Naive thymus-derived CD4-positive, alpha-beta T cell (primary cell): Measurements from ENCODE around the gene ARHGAP33. TPM values are rescaled to one million over a fixed set of nuclear protein-coding genes. Genes with fewer than 3 reads are reported as not detected.

ENCODE experiments used
- ATAC-seq: fragments of 150-1000 bp; cut with Tn5 transposase; 2 replicates; pipeline ENCODE4 v1.10.0; 2021; ENCODE audit warnings: mild to moderate bottlenecking, moderate library complexity
- CTCF ChIA-PET: fragments of 350-600 bp; sonication (Branson Sonifier 250); formaldehyde crosslinking; loops from one replicate; lab custom pipeline; 2021; ENCODE audit warnings: antibody characterized with exemption; lab: Charles Lee
- POLR2A ChIA-PET: fragments of 350-600 bp; sonication (Branson Sonifier 250); formaldehyde crosslinking; loops from one replicate; lab custom pipeline; 2021; ENCODE audit warnings: antibody characterized with exemption, inconsistent platforms; lab: Charles Lee
- DNase-seq, 9 donors: peaks; one replicate each; pipeline versions ENCODE4 v3.0.0 to v3.0.0-alpha.2; 2020 to 2022; ENCODE audit warnings: mixed read lengths in 1 of 9
- H3K27ac ChIP-seq: one replicate; pipeline ENCODE4 v1.7.0; 2013; ENCODE audit warnings: mild to moderate bottlenecking, low read depth, low read length, moderate library complexity
- H3K27me3 ChIP-seq, 2 donors: one replicate each; pipeline ENCODE4 v1.7.0; 2013; ENCODE audit warnings: low read length in 2 of 2, mild to moderate bottlenecking in 2 of 2, moderate library complexity in 2 of 2; ENCODE audit not compliant: control insufficient read depth in 2 of 2, insufficient read depth in 2 of 2
- H3K36me3 ChIP-seq, 3 experiments: 1 replicate in 2 of 3; 2 replicates in 1 of 3; pipeline ENCODE4 v1.7.0; 2013; ENCODE audit warnings: low read length in 3 of 3, mild to moderate bottlenecking in 3 of 3, moderate library complexity in 1 of 3; ENCODE audit not compliant: insufficient read depth in 3 of 3, control insufficient read depth in 2 of 3
- H3K4me1 ChIP-seq, 2 donors: one replicate each; pipeline ENCODE4 v1.7.0; 2013; ENCODE audit warnings: low read length in 2 of 2, mild to moderate bottlenecking in 2 of 2, moderate library complexity in 1 of 2; ENCODE audit not compliant: control insufficient read depth in 2 of 2, insufficient read depth in 2 of 2
- H3K4me3 ChIP-seq: 2 replicates; pipeline ENCODE4 v1.7.0; 2013; ENCODE audit warnings: mild to moderate bottlenecking, low read length
- H3K9me3 ChIP-seq, 3 experiments: 1 replicate in 2 of 3; 2 replicates in 1 of 3; pipeline ENCODE4 v1.7.0; 2013; ENCODE audit warnings: low read length in 3 of 3; ENCODE audit not compliant: control insufficient read depth in 2 of 3
- H3K27ac Mint-ChIP-seq, 9 donors: one replicate each; pipeline ENCODE4 v1.8.0; 2020 to 2022; ENCODE audit warnings: mixed read lengths in 9 of 9, mild to moderate bottlenecking in 8 of 9, moderate library complexity in 5 of 9, inconsistent platforms in 2 of 9
- H3K27me3 Mint-ChIP-seq, 5 donors: one replicate each; pipeline ENCODE4 v1.8.0; 2021 to 2022; ENCODE audit warnings: mixed read lengths in 5 of 5, mild to moderate bottlenecking in 1 of 5
- H3K36me3 Mint-ChIP-seq, 5 donors: one replicate each; pipeline ENCODE4 v1.8.0; 2020 to 2022; ENCODE audit warnings: mixed read lengths in 5 of 5, mild to moderate bottlenecking in 3 of 5, inconsistent platforms in 1 of 5
- H3K4me1 Mint-ChIP-seq, 7 donors: one replicate each; pipeline ENCODE4 v1.8.0; 2020 to 2022; ENCODE audit warnings: mixed read lengths in 7 of 7, mild to moderate bottlenecking in 3 of 7, inconsistent platforms in 1 of 7
- H3K4me3 Mint-ChIP-seq, 10 donors: one replicate each; pipeline ENCODE4 v1.8.0; 2020 to 2022; ENCODE audit warnings: mild to moderate bottlenecking in 10 of 10, mixed read lengths in 10 of 10, moderate library complexity in 6 of 10, inconsistent platforms in 2 of 10
- H3K9me3 Mint-ChIP-seq, 11 donors: one replicate each; pipeline ENCODE4 v1.8.0; 2020 to 2022; ENCODE audit warnings: mixed read lengths in 11 of 11, mild to moderate bottlenecking in 4 of 11, inconsistent platforms in 1 of 11, moderate library complexity in 1 of 11
- intact Hi-C, 2 donors: fragments of 100-400 bp; cut with micrococcal nuclease; formaldehyde crosslinking; loops; one replicate each; pipeline ENCODE4 v1.15.1; 2023
- polyA plus RNA-seq, 2 donors: library from polyadenylated mRNA; unstranded; fragments of 300-500 nt; fragmentation: Illumina TruSeq; gene quantifications; one replicate each; pipeline ENCODE4 v1.2.3, GENCODE V29; 2021
- total RNA-seq, 6 experiments: library from RNA in 5 of 6; stranded (reverse) in 5 of 6; gene quantifications; 1 replicate in 5 of 6; 2 replicates in 1 of 6; pipeline ENCODE4 v1.2.3 and lab custom pipeline; 2021 to 2026

The ARHGAP33 gene
- total and polyA plus RNA-seq, 7 experiments from 2014 or later = 0.09 to 55.5 (median 20.6) TPM

DNA sequence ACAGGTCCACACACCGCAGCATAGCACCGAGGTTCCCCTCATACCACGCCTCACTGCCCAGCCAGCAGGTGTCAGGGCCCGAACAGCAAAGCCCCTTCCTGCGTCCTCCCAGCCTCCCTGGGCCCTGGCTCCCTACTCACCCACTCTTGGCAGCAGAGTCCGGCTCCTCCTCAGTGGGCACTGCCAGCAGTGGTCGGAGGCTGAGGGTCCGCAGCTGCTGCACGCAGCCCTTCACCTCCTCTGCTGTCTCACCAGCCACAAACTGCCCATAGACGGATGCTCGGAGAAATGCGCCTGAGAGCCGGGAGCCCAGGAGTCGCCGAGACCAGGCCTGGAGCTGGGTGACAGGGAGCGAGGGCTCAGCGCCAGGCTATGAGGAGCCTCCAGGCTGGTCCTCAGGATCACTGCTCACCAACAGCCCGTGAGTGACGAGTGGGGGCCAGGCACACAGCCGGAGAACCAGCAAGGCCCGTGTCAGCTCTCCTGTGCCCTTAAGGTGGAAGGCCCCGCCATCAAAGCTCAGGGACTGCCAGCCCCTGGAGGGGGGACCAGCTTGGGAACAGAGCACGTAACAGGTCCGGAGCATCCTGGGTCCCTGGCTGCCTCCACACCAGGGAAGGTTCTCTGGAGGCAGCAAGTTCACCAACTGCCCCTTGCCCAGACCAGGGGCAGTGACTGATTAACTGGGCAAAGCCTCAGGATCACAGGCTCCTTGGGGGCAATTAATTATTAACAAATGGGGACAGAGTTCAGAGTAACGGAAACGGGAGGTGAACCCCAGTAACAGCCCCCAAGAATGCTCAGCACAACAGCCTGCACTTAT, 37.1 kb downstream of the ARHGAP33 start, which contains the start of gene PRODH2:
TSS of gene PRODH2 (minus strand) at position 626 of the 823 bp plus-strand sequence. CDS start at position 586, 40 bp downstream.
- peaks cover 4 to 23% (median 6%) of the 10 kb centered on the region in 5 donors for H3K27me3 Mint-ChIP-seq
- POLR2A ChIA-PET = no interaction called here
- intact Hi-C loops = no loop called here
- CTCF ChIA-PET = no interaction called here
- H3K36me3 ChIP-seq = no peaks in the 10 kb centered on the region
- peaks cover 0 to 4% (median 0%) of the 10 kb centered on the region in 11 donors for H3K9me3 Mint-ChIP-seq
- H3K4me3 ChIP-seq = no peak within 1 kb of the TSS
- no peaks in the 10 kb centered on the region for H3K27me3 ChIP-seq
- no peaks in the 10 kb centered on the region for H3K9me3 ChIP-seq
- H3K4me1 ChIP-seq = no peaks in the 10 kb centered on the region
- H3K27ac ChIP-seq = no peak within 1 kb of the TSS
- no peak within 1 kb of the TSS for H3K4me3 Mint-ChIP-seq
- H3K27ac Mint-ChIP-seq = no peak within 1 kb of the TSS
- DNase-seq (no peak), ATAC-seq (no peak)
- H3K4me1 Mint-ChIP-seq = peaks cover 0 to 1% (median 0%) of the 10 kb centered on the region in 7 donors
- no peaks in the 10 kb centered on the region for H3K36me3 Mint-ChIP-seq

DNA sequence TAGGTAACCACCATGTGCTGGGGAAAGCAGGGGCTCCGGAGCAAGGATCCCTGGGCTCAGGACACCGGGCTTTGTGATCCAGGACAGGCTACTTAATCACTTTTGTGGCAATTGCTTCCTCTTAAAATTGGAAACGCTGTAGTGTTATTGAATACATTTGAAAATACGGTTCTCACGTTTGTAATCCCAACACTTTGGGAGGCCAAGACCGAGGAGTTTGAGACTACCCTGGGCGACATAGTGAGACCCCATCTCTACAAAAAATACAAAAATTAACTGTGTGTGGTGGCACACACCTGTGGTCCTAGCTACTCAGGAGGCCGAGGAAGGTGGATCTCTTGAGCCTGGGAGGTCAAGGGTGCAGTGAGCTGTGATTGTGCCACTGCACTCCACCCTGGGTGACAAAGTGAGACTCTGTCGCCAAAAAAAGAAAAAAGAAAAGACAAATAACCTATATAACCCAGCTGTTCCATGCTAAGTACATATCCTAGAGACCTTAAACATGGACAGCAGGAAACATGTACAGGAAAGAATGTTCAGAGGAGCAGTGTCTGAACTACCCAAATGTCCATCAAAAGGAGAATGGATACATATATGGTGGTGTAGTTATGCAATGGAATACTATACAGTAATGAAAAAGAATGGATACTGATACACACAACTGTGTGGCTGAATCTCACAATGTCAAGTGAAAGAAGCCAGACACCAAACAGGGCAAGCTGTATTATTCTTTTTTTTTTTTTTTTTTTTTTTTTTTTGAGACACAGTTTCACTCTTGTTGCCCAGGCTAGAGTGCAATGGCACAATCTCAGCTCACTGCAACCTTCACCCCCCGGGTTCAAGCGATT, 37.9 kb downstream of the ARHGAP33 start:
- no peak for ATAC-seq
- Histone ChIP-seq H3K36me3 (no peaks in the 10 kb centered on the region), H3K27me3 (no peaks in the 10 kb centered on the region), H3K9me3 (no peaks in the 10 kb centered on the region), H3K4me3 (no peak overlapping the region), H3K4me1 (no peaks in the 10 kb centered on the region), H3K27ac (no peak overlapping the region)
- no peak overlapping the region for H3K4me3 Mint-ChIP-seq
- H3K4me1 Mint-ChIP-seq = peaks cover 0 to 1% (median 0%) of the 10 kb centered on the region in 7 donors
- no peak for DNase-seq
- ChIA-PET CTCF (no interaction called here), POLR2A (no interaction called here)
- intact Hi-C loops = no loop called here
- no peaks in the 10 kb centered on the region for H3K36me3 Mint-ChIP-seq
- peaks cover 4 to 28% (median 8%) of the 10 kb centered on the region in 5 donors for H3K27me3 Mint-ChIP-seq
- H3K9me3 Mint-ChIP-seq = peaks cover 0 to 4% (median 0%) of the 10 kb centered on the region in 11 donors
- no peak overlapping the region for H3K27ac Mint-ChIP-seq

GRCh38 chr19:35816262-35816661, 40.9 kb downstream of the ARHGAP33 start:
- H3K27me3 ChIP-seq = no peaks in the 10 kb centered on the region
- ChIA-PET CTCF (no interaction called here), POLR2A (no interaction called here)
- H3K9me3 ChIP-seq = no peaks in the 10 kb centered on the region
- peaks cover 0 to 5% (median 0%) of the 10 kb centered on the region in 11 donors for H3K9me3 Mint-ChIP-seq
- DNase-seq = no peak
- no peaks in the 10 kb centered on the region for H3K36me3 ChIP-seq
- H3K27ac Mint-ChIP-seq = no peak overlapping the region
- H3K27ac ChIP-seq = no peak overlapping the region
- H3K4me3 ChIP-seq = no peak overlapping the region
- H3K4me3 Mint-ChIP-seq = no peak overlapping the region
- no peak for ATAC-seq
- no peaks in the 10 kb centered on the region for H3K36me3 Mint-ChIP-seq
- no peaks in the 10 kb centered on the region for H3K4me1 ChIP-seq
- peaks cover 0 to 3% (median 0%) of the 10 kb centered on the region in 7 donors for H3K4me1 Mint-ChIP-seq
- H3K27me3 Mint-ChIP-seq = peaks cover 4 to 35% (median 11%) of the 10 kb centered on the region in 5 donors
- intact Hi-C loops = no loop called here

- H3K27ac Mint-ChIP-seq = no peak overlapping the region
- POLR2A ChIA-PET = no interaction called here
- intact Hi-C loops = no loop called here
- no peak overlapping the region for H3K4me3 ChIP-seq
- no peak overlapping the region for H3K27ac ChIP-seq
- CTCF ChIA-PET = no interaction called here
- no peaks in the 10 kb centered on the region for H3K36me3 ChIP-seq
- H3K27me3 ChIP-seq = no peaks in the 10 kb centered on the region
- peaks cover 0 to 3% (median 0%) of the 10 kb centered on the region in 7 donors for H3K4me1 Mint-ChIP-seq
- H3K27me3 Mint-ChIP-seq = peaks cover 4 to 35% (median 11%) of the 10 kb centered on the region in 5 donors
- no peaks in the 10 kb centered on the region for H3K36me3 Mint-ChIP-seq
- no peaks in the 10 kb centered on the region for H3K4me1 ChIP-seq
- no peak for ATAC-seq
- H3K4me3 Mint-ChIP-seq = no peak overlapping the region
- DNase-seq = no peak
- peaks cover 0 to 5% (median 0%) of the 10 kb centered on the region in 11 donors for H3K9me3 Mint-ChIP-seq
- no peaks in the 10 kb centered on the region for H3K9me3 ChIP-seq
Observed at GRCh38 chr19:35816846-35817245, 41.5 kb downstream of the ARHGAP33 start.

- intact Hi-C loops = no loop called here
- no peak for ATAC-seq
Observed at GRCh38 chr19:35818445-35818844, 43.1 kb downstream of the ARHGAP33 start.

DNA sequence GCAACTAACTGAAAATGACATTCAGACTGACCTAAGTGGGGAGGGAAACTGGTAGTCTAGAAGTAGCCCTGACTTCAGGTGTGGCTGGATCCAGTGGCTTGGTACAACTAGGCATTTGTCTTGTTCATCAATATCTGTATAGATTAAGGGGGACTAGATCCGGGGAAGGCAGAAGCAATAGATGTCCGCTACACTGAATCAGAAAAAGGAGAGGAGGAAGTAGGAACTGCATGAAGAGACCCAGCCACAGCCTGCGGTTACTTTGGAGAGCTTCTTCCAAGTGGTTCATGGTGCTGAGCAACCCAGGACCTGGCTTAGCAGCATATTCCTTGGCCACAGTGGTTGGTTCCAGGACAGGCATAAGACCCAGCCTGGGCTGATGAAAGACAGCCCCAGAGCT, 47.2 kb downstream of the ARHGAP33 start:
- Histone ChIP-seq H3K4me3 (no peak overlapping the region), H3K27me3 (peaks cover 0 to 2% of the 10 kb centered on the region in 2 donors), H3K36me3 (no peaks in the 10 kb centered on the region), H3K9me3 (no peaks in the 10 kb centered on the region), H3K4me1 (no peaks in the 10 kb centered on the region), H3K27ac (no peak overlapping the region)
- ChIA-PET CTCF (no interaction called here), POLR2A (no interaction called here)
- ATAC-seq (no peak), DNase-seq (no peak)
- Mint-ChIP-seq H3K27ac (peak overlapping the region in 1 of 9 donors; percentile 65), H3K36me3 (no peaks in the 10 kb centered on the region), H3K4me3 (no peak overlapping the region), H3K27me3 (peaks cover 14 to 34% (median 19%) of the 10 kb centered on the region in 5 donors), H3K4me1 (peaks cover 0 to 3% (median 0%) of the 10 kb centered on the region in 7 donors), H3K9me3 (peaks cover 0 to 3% (median 0%) of the 10 kb centered on the region in 11 donors)
- intact Hi-C loops = no loop called here

More at GRCh38 chr19:35818445-35818844, 43.1 kb downstream of the ARHGAP33 start:
- H3K27ac Mint-ChIP-seq = no peak overlapping the region
- no peak overlapping the region for H3K4me3 Mint-ChIP-seq
- H3K4me3 ChIP-seq = no peak overlapping the region
- no peak overlapping the region for H3K27ac ChIP-seq
- peaks cover 0 to 3% (median 0%) of the 10 kb centered on the region in 7 donors for H3K4me1 Mint-ChIP-seq
- POLR2A ChIA-PET = no interaction called here
- CTCF ChIA-PET = interaction anchor here (1.0 to 1.1 kb wide), 2 partner anchors 121 to 308 kb away, joined by 3 read pairs; no protein-coding TSS in a partner anchor
- no peaks in the 10 kb centered on the region for H3K4me1 ChIP-seq
- H3K36me3 Mint-ChIP-seq = no peaks in the 10 kb centered on the region
- H3K27me3 Mint-ChIP-seq = peaks cover 13 to 35% (median 14%) of the 10 kb centered on the region in 5 donors
- peaks cover 0 to 5% (median 0%) of the 10 kb centered on the region in 11 donors for H3K9me3 Mint-ChIP-seq
- H3K36me3 ChIP-seq = no peaks in the 10 kb centered on the region
- H3K27me3 ChIP-seq = peaks cover 0 to 2% of the 10 kb centered on the region in 2 donors
- H3K9me3 ChIP-seq = no peaks in the 10 kb centered on the region
- DNase-seq = no peak
